Upper lobe of left lung (tissue), 4 donors: ENCODE results near the gene KIF15.

ENCODE experiments used
- CTCF ChIP-seq, 6 experiments: fragments of 450-650 bp in 4 of 6; fragments of 200-600 bp in 2 of 6; sonication (generic) in 2 of 6; IDR thresholded peaks; one replicate each; pipeline ENCODE4 v1.5.1; 2016 to 2019; ENCODE audit warnings: antibody characterized with exemption in 6 of 6
- POLR2A ChIP-seq, 4 donors: fragments of 450-650 bp; IDR thresholded peaks; one replicate each; pipeline ENCODE4 v1.5.1; 2016 to 2017; ENCODE audit warnings: antibody characterized with exemption in 4 of 4, mild to moderate bottlenecking in 2 of 4

DNA sequence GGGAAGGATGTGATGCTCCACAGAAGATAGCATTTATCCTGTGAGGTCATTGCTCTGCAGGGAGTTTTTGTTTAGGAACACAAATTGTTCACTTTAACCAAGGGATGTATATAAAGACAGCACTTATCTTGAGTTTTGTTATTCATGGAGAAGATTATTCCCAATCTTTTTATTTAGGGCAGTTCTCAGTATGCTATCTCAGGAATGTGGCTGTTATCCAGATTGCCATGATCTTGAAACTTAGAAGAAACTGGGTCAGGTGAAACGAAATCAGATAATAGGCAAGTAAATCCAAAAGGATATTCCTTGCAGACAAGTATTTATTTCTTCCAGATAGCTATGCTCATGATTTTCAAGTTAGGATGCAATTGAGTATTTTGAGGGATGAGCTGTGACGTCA is 80.8 kb downstream of the KIF15 start:
- no peak for TF ChIP-seq CTCF (IDR thresholded peaks at IDR 0.05)
- TF ChIP-seq POLR2A (IDR thresholded peaks at IDR 0.05): no peak
